GM12873 (cell line): ENCODE data around the gene FAM184A.

Source experiments
- CTCF ChIP-seq: IDR thresholded peaks from 2 replicates; pipeline ENCODE4 v1.5.1; 2012; ENCODE audit warnings: low read depth, mild to moderate bottlenecking, moderate library complexity, low read length, control low read depth; ENCODE audit not compliant: insufficient read depth; ENCODE audit errors: missing control alignments

The FAM184A gene

DNA sequence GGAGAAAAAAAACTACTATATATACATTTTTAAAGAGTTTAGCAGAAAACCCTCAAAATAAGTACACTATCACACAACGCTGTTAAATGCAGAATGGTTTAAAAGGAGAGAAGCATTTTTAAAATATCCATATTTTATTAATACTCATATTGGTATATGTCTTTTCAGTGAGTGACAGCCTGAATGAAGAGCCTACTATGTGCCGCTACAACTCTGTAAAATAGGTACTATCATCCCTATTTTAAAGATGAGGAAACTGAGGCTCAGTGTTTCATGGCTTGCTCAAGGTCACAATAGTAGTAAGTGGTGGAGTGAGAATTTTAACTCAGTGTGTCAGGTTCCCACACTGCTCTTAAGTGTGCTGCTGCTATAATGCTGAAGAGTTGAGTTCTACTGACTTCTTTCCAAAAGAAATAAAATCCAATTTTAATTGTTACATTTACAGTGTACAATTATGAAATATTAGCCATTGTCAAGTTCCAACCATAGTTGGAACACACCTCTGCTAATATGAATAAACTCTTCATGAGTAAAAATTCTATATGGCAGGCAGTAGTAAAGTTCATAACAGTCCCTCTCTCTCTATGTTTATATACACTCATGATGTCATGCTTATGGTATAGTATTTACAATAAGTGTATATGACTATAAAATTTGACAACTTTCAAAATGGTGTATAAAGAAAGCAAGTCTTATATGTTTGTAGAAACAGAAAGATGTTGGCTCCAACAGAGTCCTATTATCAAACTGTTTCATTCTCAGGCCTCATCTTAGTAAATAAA is 3.1 kb downstream of the FAM184A start:
- no peak for TF ChIP-seq CTCF

DNA sequence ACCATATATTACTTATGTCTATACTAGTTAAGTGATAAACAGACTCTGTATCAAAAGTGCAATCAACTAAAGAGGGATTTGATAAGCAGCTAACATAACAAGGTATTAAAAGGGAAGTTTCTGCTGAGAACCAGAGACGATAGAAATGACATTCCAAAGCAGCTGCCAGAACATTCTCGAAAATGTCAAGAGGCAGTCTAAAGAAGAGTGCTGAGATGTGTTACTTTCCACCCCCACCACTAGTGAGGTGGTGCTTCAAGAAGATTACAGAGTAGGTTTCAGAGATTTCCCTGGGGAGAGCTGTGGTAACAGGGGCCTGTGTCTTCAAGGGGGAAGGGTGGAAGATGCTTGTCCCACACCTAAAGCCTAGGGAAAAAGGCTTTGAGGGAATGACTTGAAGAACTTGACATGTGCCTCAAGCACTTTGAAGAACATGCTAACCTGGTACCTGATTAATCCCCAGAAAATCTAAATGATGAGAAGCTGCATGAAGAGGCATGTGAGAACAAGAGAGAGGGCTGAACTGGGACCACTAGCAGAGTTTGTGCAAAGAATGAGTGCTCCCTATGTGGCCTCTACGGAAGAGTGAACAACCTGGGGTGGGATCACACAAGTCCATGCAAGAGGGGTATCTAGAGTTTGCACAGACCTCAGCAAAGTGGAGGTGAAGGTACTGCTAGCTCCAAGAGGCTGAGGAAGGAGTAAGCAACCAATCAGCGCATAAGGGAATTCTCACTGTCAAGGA is 5.0 kb downstream of the FAM184A start:
- no peak for TF ChIP-seq CTCF

DNA sequence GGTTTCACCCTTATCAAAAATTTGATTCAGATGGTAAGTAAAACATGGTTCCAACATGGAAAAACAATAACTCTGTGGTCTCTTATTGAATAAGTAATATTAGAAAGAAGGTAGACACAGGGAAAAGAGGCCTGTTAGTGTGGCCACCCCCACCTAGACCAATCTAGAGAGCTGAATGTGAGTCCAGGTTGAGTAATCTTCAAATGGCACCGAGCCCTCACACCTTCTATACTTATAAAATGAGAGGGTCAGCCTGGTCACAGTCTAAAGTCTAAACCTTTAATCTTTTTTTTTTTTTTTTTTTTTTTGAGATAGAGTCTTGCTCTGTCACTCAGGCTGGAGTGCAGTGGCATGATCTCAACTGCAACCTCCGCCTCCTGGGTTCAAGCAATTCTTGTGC is 6.9 kb downstream of the FAM184A start:
- TF ChIP-seq CTCF: no peak

DNA sequence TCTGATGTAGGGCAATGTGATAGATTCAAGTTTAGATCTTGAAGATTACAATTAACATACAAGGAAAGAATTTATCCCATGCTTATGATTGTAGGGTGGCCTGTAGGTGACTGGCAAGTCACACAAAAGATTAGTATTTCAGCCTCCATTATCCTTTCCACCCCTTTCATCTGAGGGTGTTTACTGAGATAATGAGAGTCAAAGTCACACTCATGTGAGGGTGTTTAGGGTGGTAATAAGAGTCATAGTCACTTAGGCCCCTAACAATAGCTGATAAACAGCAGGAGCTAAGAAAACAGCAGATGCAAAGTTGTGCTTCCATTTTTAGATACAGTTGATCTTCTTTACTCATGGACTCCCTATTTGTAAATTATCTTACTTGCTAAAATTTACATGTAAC is 11.4 kb downstream of the FAM184A start:
- TF ChIP-seq CTCF: no peak

GRCh38 chr6:119066517-119066916 is 11.9 kb downstream of the FAM184A start:
- TF ChIP-seq CTCF: no peak

GRCh38 chr6:119065955-119066354 is 12.5 kb downstream of the FAM184A start:
- no peak for TF ChIP-seq CTCF

DNA sequence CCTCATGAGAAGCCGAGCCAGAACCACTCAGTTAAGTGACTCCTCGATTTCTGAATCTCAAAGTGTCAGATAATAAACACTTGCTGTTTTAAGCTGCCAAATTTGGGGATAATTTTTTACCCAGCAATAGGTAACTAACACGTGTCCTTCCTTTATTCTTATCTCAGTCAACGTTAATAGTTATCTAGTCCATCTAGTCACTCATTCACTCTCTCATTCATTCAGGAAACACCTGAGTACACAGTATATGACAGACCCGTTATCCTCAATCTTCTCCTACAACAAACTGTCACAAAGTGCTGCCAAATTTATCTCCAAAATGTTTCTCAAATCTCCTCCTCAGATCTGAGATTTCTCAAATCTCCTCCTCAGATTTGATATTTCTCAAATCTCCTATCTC is 13.1 kb downstream of the FAM184A start:
- no peak for TF ChIP-seq CTCF
